GM11168 (cell line): ENCODE measurements around the gene PHF23.

Source experiments
- in situ Hi-C: fragments of 300-500 bp; cut with MboI; formaldehyde crosslinking; loops from one replicate; pipeline ENCODE4 v1.12.0; 2022; ENCODE audit warnings: low sequenced_read_pairs; ENCODE audit not compliant: unreplicated experiment

PHF23 gene

GRCh38 chr17:7222093-7222971 lies 16.9 kb downstream of the PHF23 start:
- in situ Hi-C loops = no loop called here

- in situ Hi-C loops = no loop called here
Observed at GRCh38 chr17:7221278-7222092, 17.8 kb downstream of the PHF23 start.

- in situ Hi-C loops = no loop called here
Observed at GRCh38 chr17:7220593-7221277, 18.5 kb downstream of the PHF23 start.

- in situ Hi-C loops = no loop called here
Observed at GRCh38 chr17:7219812-7220592, 19.3 kb downstream of the PHF23 start, which contains the start of the genes ACADVL and DLG4. Gene ACADVL (plus strand): TSS chr17:7219938. CDS start chr17:7219985, 47 bp downstream. Gene DLG4 (minus strand): TSS chr17:7219836.

- in situ Hi-C loops = no loop called here
Observed at GRCh38 chr17:7219229-7219811, 19.9 kb downstream of the PHF23 start.

- in situ Hi-C loops = no loop called here
Observed at GRCh38 chr17:7218758-7219157, 20.5 kb downstream of the PHF23 start.

- in situ Hi-C loops = no loop called here
Observed at GRCh38 chr17:7218166-7218565, 21.1 kb downstream of the PHF23 start.

GRCh38 chr17:7217113-7217987 lies 21.9 kb downstream of the PHF23 start:
- in situ Hi-C loops = no loop called here

- in situ Hi-C loops = no loop called here
Observed at GRCh38 chr17:7216242-7217112, 22.8 kb downstream of the PHF23 start.

GRCh38 chr17:7215652-7216180 lies 23.5 kb downstream of the PHF23 start:
- in situ Hi-C loops = no loop called here

- in situ Hi-C loops = no loop called here
Observed at GRCh38 chr17:7215136-7215638, 24.1 kb downstream of the PHF23 start.

GRCh38 chr17:7214300-7215135 lies 24.7 kb downstream of the PHF23 start:
- in situ Hi-C loops = no loop called here

GRCh38 chr17:7213895-7214299 lies 25.4 kb downstream of the PHF23 start:
- in situ Hi-C loops = no loop called here

GRCh38 chr17:7211491-7212273 lies 27.6 kb downstream of the PHF23 start:
- in situ Hi-C loops = no loop called here

GRCh38 chr17:7208754-7209460 lies 30.4 kb downstream of the PHF23 start:
- in situ Hi-C loops = no loop called here
